Sigmoid colon (tissue), 3 donors: ENCODE results near the gene LUZP1.

Source experiments
- CTCF ChIP-seq, 4 experiments: fragments of 450-650 bp in 3 of 4; fragments of 200-600 bp in 1 of 4; IDR thresholded peaks; one replicate each; pipeline ENCODE4 v1.5.1; 2016 to 2019; ENCODE audit warnings: antibody characterized with exemption in 4 of 4, mild to moderate bottlenecking in 3 of 4, moderate library complexity in 2 of 4
- POLR2A ChIP-seq, 2 donors: fragments of 450-650 bp; IDR thresholded peaks; one replicate each; pipeline ENCODE4 v1.6.1; 2016; ENCODE audit warnings: antibody characterized with exemption in 2 of 2, mild to moderate bottlenecking in 2 of 2, moderate library complexity in 2 of 2

- TF ChIP-seq CTCF (IDR thresholded peaks at IDR 0.05): no peak
- no peak for TF ChIP-seq POLR2A (IDR thresholded peaks at IDR 0.05)
These were observed 42.5 kb downstream of the LUZP1 start for GRCh38 chr1:23126200-23126599.
